HG02798 (cell line): ENCODE measurements around the gene SLC17A7.
"Not testable (repeated sequence)": the region's sequence is repeated elsewhere in the genome, so short reads cannot be mapped to it uniquely, and the experiment has no call there.

Experiments used
- ATAC-seq: cut with Tn5 transposase; IDR thresholded peaks from one replicate; pipeline ENCODE4 v1.9.1; 2021; ENCODE audit warnings: mild to moderate bottlenecking; ENCODE audit not compliant: unreplicated experiment, poor library complexity

Gene SLC17A7

GRCh38 chr19:49472936-49473335, 31.6 kb upstream of the SLC17A7 start:
- ATAC-seq: no peak

- ATAC-seq: no peak
Measured at GRCh38 chr19:49470615-49470978, 29.3 kb upstream of the SLC17A7 start.

GRCh38 chr19:49469828-49470614, 28.7 kb upstream of the SLC17A7 start:
- ATAC-seq: peak; percentile 60

DNA sequence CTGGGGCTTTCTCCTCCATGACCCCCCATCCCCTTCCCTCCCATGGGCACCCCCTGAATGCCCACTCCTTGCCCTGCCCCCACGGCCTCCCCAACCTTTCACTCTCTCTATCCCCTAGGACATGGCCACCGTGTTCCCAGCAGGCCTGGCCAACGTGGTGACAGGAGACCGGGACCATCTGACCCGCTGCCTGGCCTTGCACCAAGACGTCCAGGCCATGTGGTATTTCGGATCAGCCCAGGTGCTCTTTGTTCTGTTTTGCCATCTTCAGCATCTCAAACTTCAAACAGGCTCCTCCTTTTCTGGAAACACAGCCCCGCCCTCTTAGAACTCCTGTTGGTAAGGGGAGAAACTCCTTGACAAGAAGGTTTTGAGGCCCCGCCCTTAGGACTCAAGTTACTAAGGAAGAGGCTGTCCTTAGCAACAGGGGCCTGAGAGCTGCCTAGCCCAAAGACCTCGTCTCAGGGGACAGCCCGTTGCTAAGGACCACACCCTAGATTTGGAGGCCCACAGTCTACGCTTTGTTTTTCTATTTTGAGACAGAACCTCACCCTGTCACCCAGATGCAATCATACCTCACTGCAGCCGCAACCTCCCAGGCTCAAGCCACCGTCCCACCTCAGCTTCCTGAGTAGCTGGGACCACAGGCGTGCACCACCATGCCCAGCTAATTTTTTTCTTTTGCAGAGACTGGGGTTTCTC, 27.6 kb upstream of the SLC17A7 start:
- no peak for ATAC-seq

DNA sequence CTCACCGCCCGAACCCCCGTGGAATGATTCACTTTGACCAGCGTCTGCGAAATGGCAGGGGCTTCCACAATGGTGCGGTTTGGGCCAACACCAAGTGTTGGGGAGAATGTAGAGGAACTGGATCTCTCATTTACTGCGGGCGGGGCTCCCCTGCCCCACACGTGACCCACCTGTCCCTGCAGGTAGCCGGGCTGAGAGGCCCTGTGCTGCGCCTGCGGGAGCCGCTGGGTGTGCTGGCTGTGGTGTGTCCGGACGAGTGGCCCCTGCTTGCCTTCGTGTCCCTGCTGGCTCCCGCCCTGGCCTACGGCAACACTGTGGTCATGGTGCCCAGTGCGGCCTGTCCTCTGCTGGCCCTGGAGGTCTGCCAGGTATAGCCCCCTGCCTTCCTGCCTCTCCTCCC, 26.9 kb upstream of the SLC17A7 start:
- no peak for ATAC-seq

GRCh38 chr19:49465371-49465770, 24.0 kb upstream of the SLC17A7 start:
- no peak for ATAC-seq

DNA sequence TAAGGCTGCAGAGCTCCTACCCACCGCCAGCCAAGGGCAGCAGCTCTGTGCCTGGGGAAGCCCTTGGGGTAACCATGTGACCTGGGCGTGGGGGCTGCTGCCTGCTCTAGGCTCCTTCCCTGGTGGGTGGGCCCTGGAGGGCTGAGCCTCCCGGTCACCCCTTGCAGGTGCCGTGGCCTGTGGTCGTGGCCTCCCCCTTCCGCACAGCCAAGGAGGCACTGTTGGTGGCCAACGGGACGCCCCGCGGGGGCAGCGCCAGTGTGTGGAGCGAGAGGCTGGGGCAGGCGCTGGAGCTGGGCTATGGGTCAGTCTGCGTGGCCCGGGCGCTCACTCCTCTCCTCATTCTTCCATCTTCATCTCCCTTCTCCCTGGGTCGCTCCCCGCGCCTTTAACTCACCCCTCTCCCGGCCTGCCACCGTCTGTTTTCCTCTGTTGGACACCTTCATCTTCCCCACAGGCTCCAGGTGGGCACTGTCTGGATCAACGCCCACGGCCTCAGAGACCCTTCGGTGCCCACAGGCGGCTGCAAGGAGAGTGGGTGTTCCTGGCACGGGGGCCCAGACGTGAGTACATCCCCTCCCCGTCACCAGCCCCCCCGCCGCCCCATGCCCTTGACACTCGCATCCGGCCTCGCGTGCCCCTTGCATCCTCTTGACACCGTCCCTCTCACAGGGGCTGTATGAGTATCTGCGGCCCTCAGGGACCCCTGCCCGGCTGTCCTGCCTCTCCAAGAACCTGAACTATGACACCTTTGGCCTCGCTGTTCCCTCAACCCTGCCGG, 22.8 kb upstream of the SLC17A7 start:
- no peak for ATAC-seq

GRCh38 chr19:49462492-49462891, 21.2 kb upstream of the SLC17A7 start:
- ATAC-seq: no peak

GRCh38 chr19:49461656-49462055, 20.3 kb upstream of the SLC17A7 start:
- no peak for ATAC-seq

DNA sequence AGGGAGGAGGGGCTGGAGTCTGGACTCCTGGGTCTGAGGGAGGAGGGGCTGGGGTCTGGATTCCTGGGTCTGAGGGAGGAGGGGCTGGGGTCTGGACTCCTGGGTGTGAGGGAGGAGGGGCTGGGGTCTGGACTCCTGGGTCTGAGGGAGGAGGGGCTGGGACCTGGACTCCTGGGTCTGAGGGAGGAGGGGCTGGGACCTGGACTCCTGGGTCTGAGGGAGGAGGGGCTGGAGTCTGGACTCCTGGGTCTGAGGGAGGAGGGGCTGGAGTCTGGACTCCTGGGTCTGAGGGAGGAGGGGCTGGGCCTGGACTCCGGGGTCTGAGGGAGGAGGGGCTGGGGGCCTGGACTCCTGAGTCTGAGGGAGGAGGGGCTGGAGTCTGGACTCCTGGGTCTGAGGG, 19.8 kb upstream of the SLC17A7 start:
- ATAC-seq: not testable (repeated sequence)

DNA sequence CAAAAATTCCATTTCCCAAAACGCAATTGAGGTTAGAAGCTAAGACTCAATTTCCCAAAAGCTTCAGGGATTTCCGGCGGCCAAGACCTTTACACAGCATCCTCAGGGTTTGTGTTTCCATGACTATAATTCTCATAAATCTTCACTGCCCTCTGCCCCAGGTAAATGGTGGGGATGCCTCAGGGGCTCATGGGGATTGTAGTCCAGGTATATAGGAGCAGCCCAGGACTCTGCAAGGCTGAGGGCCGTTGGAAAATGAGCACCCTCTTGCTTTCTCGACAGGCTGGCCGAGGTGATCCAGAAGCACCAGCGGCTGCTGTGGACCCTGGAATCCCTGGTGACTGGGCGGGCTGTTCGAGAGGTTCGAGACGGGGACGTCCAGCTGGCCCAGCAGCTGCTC, 18.1 kb upstream of the SLC17A7 start:
- no peak for ATAC-seq

DNA sequence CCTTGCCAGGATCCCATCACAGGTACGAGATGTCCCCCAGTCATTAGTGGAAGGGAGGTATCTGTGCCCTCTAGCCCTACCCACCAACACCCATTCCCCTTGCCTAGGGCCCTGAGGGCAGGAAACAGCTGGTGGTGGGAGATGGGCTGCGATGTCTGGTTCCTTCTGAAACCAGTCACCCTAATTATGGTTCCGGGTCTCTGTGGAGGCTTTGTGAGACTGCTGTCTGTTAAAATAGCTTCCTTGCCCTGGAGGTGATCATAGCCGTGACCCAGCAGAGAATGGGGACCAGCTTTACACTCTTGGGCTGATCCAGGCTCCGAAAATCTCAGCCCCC, 17.2 kb upstream of the SLC17A7 start:
- no peak for ATAC-seq

DNA sequence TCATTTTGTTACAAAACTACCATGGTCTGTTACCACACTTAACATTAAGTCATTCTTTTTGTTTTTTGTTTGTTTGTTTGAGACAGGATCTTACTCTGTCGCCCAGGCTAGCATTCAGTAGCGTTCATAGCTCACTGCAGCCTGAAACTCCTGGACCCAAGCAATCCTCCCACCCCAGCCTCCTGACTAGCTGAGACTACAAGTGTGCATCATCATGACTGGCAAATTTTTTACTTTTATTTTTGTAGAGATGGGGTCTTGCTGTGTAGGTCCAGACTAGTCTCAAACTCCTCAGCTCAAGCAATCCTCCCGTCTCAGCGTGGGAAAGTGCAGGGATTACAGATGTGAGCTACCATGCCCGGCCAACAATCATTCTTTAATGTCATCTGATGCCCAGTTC, 15.0 kb upstream of the SLC17A7 start:
- no peak for ATAC-seq

DNA sequence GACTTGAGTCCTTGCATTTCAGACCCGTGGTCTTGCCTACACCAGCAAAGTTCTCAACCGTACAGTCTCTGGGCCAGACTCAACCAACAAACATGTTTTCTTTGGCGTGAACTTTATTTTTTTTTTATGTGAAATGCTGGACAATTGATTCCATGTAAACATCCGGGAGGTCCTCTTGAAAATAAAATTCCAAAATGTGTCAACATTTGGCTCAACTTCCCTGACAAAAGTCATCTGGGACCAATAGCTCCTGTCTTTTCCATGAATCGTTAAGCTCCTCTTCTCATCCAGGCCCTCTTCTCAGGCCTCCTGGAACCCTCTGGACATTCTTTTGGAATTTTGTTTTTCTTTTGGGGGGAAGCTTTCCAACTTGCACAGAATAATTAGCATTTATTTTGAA, 14.4 kb upstream of the SLC17A7 start:
- no peak for ATAC-seq

DNA sequence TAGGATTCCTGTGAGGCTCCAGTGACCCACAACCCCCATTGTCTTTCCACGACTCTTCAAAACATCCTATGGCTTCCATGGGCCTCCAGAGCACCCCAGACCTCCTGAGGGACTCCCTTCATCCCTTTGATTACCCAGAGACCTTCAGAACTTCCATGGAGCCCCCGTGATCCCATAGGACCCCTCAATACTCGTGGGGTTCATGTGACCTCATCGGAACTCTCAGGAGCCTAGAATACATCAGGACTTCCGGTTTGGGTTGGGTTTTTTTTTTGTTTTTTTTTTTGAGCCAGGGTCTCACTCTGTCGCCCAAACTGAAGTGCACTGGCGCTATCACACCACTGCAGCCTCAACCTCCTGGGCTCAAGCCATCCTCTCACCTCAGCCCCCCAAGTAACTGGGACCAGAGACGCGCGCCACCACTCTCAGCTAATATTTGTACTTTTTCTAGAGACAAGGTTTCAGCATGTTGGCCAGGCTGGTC, 12.5 kb upstream of the SLC17A7 start:
- ATAC-seq: no peak

GRCh38 chr19:49453013-49453756, 11.9 kb upstream of the SLC17A7 start, which contains the start of gene ALDH16A1:
Gene ALDH16A1, plus strand, starts transcription at chr19:49453225. Its CDS starts 107 bp downstream, at chr19:49453332.
- ATAC-seq: peak; percentile 83

- peak; percentile 65 for ATAC-seq
Measured at GRCh38 chr19:49451430-49452181, 10.3 kb upstream of the SLC17A7 start, which contains the start of gene PIH1D1. Gene PIH1D1, minus strand, starts transcription at chr19:49451814. Its CDS starts 240 bp downstream, at chr19:49451574.

DNA sequence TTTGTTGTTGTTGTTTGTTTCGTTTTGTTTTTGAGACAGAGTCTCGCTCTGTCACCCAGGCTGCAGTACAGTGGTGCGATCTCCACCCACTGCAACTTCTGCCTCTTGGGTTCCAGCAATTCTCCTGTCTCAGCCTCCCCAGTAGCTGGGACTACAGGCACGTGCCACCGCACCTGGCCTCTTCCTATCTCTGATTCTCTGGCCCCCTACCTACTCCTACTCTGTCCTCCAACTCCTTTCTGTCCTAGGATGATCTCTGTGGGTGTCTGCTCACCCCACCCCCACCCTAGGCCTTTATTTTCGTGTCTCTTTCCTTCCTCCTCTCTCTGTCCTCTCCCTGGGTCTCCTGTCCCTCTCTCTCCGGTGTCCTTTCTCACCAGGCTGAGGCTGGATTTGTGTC, 9.1 kb upstream of the SLC17A7 start:
- no peak for ATAC-seq

DNA sequence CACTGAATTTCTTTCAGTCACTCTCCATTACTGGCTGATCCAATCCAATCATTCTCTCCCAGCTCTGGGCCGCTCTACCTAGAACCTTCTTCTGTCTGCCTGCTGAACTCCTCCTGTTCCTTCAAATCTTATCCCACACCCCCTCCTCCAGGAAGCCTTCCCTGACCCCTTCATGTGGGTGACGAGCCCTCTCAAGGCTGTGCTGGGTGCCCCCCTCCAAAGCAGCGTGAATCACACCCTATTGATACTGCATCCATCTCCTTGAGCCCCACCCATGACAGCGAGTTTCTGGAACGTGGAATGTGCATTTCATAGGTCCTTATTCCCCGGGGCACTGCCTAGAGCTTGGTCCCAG, 7.1 kb upstream of the SLC17A7 start:
- no peak for ATAC-seq
